ENCODE results near the gene OBP2A. TPM values are rescaled to one million over a fixed set of nuclear protein-coding genes. Genes with fewer than 3 reads are reported as not detected.

OBP2A gene
- total and polyA plus RNA-seq, 4 donors, result 0.07 TPM; not detected in 3

DNA sequence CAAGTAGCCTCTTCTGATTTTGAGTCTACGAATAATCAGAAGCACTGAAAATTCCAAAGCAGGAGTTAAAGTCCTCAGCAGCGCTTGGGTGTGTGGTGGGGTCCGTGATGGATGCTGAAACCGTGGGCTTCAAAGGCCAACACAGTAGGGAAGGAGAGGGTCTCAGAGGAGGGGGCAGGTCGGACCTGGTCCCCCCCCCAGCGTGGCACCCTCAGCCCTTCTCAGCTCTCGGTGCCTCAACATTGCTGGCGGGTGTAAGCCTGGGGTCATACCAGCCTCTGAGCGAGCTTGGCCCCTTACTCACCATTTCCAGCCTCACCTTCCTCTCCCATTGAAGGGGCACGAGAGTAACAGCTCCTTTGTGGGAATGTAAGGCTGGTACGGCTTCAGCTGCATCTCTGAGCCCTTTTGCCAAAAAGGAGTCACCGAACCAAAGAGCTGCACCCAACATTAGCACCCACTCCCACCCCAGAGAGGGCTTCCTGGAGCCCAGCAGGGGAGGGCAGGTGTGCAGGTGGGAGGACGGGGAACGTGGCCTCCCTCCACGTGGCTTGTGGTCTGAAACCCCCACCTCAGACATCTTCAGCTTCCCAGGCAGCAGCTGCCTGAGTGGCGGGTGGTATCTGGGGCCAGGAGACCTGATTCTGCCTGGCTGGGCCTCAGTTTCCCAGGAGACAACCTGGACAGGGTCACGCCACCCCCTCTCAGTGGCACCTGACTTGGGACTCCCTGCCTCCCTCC lies 31.4 kb upstream of the OBP2A start:
- 83% methylated on average over 14 to 16 of the region's 17 CpGs for WGBS, 2 donors
- Histone ChIP-seq H3K4me3 (no peak overlapping the region), H3K36me3 (ENCODE audit: control insufficient read depth in 4 of 4, insufficient read depth in 4 of 4, low read length in 4 of 4) (no peaks in the 10 kb centered on the region), H3K4me1 (ENCODE audit: control insufficient read depth in 5 of 5, insufficient read depth in 5 of 5, low read length in 5 of 5) (no peaks in the 10 kb centered on the region), H3K9me3 (ENCODE audit: control insufficient read depth in 4 of 4, insufficient read depth in 3 of 4, low read length in 3 of 4) (peaks cover 0 to under 1% (median under 1%) of the 10 kb centered on the region in 4 donors), H3K27ac (ENCODE audit: low read depth in 1 of 2, low read length in 1 of 2) (no peak overlapping the region), H3K9ac (ENCODE audit: insufficient read depth in 1 of 2, low read length in 2 of 2) (no peak overlapping the region), H3K27me3 (ENCODE audit: control insufficient read depth in 3 of 3, insufficient read depth in 3 of 3, low read length in 2 of 3) (peaks cover 0 to under 1% (median 0%) of the 10 kb centered on the region in 3 donors)
- ATAC-seq (ENCODE audit: insufficient read depth, low FRiP score), result no peak
- TF ChIP-seq, protein P1, sequence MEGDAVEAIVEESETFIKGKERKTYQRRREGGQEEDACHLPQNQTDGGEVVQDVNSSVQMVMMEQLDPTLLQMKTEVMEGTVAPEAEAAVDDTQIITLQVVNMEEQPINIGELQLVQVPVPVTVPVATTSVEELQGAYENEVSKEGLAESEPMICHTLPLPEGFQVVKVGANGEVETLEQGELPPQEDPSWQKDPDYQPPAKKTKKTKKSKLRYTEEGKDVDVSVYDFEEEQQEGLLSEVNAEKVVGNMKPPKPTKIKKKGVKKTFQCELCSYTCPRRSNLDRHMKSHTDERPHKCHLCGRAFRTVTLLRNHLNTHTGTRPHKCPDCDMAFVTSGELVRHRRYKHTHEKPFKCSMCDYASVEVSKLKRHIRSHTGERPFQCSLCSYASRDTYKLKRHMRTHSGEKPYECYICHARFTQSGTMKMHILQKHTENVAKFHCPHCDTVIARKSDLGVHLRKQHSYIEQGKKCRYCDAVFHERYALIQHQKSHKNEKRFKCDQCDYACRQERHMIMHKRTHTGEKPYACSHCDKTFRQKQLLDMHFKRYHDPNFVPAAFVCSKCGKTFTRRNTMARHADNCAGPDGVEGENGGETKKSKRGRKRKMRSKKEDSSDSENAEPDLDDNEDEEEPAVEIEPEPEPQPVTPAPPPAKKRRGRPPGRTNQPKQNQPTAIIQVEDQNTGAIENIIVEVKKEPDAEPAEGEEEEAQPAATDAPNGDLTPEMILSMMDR (IDR thresholded peaks at IDR 0.05; ENCODE audit: control extremely low read depth, extremely low read depth), result no peak
- DNase-seq, result no peak

GRCh38 chr9:135515083-135515951 lies 30.6 kb upstream of the OBP2A start:
- H3K27ac ChIP-seq (ENCODE audit: low read depth in 1 of 2, low read length in 1 of 2), result no peak overlapping the region
- no peak for ATAC-seq (ENCODE audit: insufficient read depth, low FRiP score)
- 87 to 88% methylated on average over 31 of the region's 31 CpGs for WGBS, 2 donors
- no peaks in the 10 kb centered on the region for H3K36me3 ChIP-seq (ENCODE audit: control insufficient read depth in 4 of 4, insufficient read depth in 4 of 4, low read length in 4 of 4)
- H3K9ac ChIP-seq (ENCODE audit: insufficient read depth in 1 of 2, low read length in 2 of 2), result no peak overlapping the region
- H3K4me3 ChIP-seq, result no peak overlapping the region
- TF ChIP-seq, protein P1 (IDR thresholded peaks at IDR 0.05; ENCODE audit: control extremely low read depth, extremely low read depth), result no peak
- H3K9me3 ChIP-seq (ENCODE audit: control insufficient read depth in 4 of 4, insufficient read depth in 3 of 4, low read length in 3 of 4), result peaks cover 0 to 2% (median 0%) of the 10 kb centered on the region in 4 donors
- H3K27me3 ChIP-seq (ENCODE audit: control insufficient read depth in 3 of 3, insufficient read depth in 3 of 3, low read length in 2 of 3), result peaks cover 0 to 4% (median 0%) of the 10 kb centered on the region in 3 donors
- DNase-seq, result no peak
- H3K4me1 ChIP-seq (ENCODE audit: control insufficient read depth in 5 of 5, insufficient read depth in 5 of 5, low read length in 5 of 5), result no peaks in the 10 kb centered on the region

GRCh38 chr9:135516132-135516860 lies 29.6 kb upstream of the OBP2A start:
- TF ChIP-seq, protein P1 (IDR thresholded peaks at IDR 0.05; ENCODE audit: control extremely low read depth, extremely low read depth), result no peak
- no peak for DNase-seq

More at GRCh38 chr9:135516132-135516860, 29.6 kb upstream of the OBP2A start:
- WGBS, 2 donors, result 53 to 57% methylated on average over 25 of the region's 25 CpGs
- Histone ChIP-seq H3K9ac (ENCODE audit: insufficient read depth in 1 of 2, low read length in 2 of 2) (no peak overlapping the region), H3K27me3 (ENCODE audit: control insufficient read depth in 3 of 3, insufficient read depth in 3 of 3, low read length in 2 of 3) (peaks cover 0 to 4% (median 0%) of the 10 kb centered on the region in 3 donors), H3K27ac (ENCODE audit: low read depth in 1 of 2, low read length in 1 of 2) (no peak overlapping the region), H3K9me3 (ENCODE audit: control insufficient read depth in 4 of 4, insufficient read depth in 3 of 4, low read length in 3 of 4) (peaks cover 0 to 2% (median 0%) of the 10 kb centered on the region in 4 donors), H3K4me1 (ENCODE audit: control insufficient read depth in 5 of 5, insufficient read depth in 5 of 5, low read length in 5 of 5) (no peaks in the 10 kb centered on the region), H3K36me3 (ENCODE audit: control insufficient read depth in 4 of 4, insufficient read depth in 4 of 4, low read length in 4 of 4) (no peaks in the 10 kb centered on the region), H3K4me3 (no peak overlapping the region)
- no peak for ATAC-seq (ENCODE audit: insufficient read depth, low FRiP score)
